Effector CD4-positive, alpha-beta T cell (primary cell): ENCODE results near the gene GCNA.
"Not testable (repeated sequence)": the region's sequence is repeated elsewhere in the genome, so short reads cannot be mapped to it uniquely, and the experiment has no call there.

Source experiments
- DNase-seq: peaks from one replicate; pipeline ENCODE4 v3.0.0-alpha.2; 2020

GCNA gene

DNA sequence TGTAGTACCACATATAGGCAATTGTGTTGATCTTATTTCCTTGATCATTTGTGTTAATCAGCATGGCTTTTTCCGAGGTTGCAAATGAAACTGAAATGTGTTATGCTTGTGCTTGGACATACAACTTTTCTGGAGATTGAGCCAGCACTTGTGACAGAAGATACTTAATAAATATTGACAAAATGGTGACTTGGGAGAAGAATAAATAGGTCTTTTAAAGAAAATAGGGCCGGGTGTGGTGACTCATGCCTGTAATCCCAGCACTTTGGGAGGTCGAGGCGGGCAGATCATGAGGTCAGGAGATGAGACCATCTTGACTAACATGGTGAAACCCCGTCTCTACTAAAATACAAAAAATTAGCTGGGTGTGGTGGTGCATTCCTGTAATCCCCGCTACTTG lies 18.5 kb upstream of the GCNA start:
- DNase-seq = not testable (repeated sequence)

DNA sequence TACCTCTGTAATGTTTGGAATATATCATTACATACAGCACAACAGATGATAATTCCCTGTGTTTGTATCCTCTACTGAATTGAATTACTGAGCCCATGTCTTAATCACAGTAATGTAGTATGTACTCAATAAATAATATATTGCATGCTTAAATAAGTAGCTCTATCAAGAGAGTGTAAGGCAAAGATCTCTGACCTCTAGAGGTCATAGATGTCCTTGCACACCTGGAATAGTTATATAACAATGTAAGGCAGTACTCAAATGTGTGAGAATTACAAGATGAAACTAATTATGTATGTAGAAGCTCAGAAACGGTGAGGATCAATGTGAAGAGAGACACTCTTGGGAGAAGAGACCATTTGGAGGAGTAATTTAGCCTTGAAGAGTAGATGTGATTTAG lies 14.3 kb upstream of the GCNA start:
- no peak for DNase-seq

DNA sequence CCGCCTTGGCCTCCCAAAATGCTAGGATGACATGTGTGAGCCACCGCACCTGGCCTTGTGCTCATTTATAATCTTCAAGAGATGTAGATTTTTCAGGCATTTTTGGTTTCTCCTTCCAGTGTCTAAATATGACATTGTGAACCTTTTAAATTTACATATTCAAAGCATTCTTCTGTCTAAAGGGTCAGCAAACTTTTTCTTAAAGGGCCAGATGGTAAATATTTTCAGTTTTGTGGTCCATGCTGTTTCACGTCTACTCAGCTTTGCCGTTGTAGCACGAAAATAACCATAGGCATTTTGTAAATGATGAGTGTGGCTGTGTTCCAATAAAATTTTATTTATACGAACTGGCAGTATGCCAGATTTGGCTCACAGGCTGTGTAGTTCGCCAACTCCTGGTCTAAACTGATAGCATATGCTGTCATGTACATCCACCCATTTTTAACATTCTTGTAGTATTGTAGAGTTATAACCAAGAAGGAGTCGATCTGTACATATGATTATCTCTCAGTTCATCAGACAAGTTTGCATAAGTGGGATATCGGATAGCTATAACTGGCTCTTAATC lies 12.7 kb upstream of the GCNA start:
- no peak for DNase-seq

DNA sequence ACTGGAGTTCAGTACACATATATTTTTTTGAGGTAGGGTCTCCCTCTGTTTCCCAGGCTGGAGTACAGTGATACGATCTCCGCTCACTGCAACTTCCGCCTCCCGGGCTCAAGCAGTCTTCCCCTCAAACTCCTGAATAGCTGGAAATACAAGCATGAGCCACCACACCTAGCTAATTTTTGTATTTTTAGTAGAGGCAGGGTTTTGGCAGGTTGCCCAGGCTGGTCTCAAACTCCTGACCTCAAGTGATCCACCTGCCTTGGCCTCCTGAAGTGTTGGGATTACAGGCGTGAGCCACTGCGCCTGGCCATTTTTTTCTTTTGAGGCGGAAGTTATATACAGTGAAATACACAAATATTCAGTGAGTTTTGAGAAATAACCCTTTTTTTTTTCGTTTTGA lies 6.8 kb upstream of the GCNA start:
- not testable (repeated sequence) for DNase-seq

DNA sequence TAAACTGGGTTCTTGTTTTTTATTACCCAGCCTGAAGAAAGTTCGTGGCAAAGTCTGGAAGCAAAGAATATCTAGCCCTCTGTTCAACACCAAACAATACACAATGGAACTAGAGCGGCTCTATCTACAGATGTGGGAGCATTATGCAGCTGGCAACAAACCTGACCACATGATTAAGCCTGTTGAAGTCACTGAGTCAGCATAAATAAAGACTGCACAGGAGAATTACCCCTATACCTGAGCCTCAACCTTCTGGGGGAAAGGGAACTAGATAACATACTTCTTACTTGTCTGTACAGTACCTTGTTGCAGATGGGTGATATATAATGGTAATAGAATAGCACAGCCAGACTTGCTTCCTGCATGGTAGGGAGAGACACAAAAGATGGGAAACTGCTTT lies 4.6 kb upstream of the GCNA start:
- DNase-seq = no peak

DNA sequence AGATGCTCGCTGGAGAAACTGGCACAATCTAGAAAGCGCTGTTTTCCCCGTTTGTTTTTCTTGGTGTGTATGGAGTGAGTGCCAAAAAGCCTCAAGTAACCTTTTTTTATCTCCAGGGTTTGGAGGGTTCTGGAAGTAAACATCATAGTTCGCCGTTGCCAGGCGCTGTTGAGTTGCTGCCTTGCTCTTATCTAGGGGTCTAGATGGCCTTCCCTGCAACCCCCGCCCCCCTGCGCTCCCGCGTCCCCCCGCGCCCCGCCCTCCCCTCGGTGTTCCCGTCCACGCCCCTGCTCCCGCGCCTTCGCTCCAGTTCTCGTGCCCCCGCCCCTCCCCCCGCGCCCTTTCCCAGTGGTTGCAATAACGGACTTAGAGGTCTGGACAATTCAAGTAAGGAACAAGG lies 555 bp upstream of the GCNA start:
- DNase-seq = no peak

GRCh38 chrX:71579136-71579989 lies 1.1 kb downstream of the GCNA start:
- DNase-seq = no peak

DNA sequence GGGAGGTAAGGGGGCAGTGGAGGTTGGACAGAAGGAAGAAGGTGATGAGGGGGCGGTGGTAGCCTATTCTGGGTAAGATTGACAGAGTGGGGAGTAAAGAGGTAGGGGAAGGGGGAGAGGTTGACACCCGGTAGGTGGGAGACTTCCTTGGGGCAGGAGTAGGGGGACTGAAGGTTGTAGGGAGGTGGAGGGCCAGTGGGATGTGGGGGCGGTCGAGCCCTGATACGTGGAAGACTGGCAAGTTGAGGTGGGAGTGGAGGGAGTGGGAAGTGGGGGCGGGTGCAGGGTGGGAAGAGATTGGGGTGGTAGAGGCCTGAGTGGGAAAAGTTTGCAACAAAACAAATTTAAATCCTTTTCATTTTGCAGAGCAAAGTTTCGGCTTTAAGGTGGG lies 1.7 kb downstream of the GCNA start:
- DNase-seq = no peak

DNA sequence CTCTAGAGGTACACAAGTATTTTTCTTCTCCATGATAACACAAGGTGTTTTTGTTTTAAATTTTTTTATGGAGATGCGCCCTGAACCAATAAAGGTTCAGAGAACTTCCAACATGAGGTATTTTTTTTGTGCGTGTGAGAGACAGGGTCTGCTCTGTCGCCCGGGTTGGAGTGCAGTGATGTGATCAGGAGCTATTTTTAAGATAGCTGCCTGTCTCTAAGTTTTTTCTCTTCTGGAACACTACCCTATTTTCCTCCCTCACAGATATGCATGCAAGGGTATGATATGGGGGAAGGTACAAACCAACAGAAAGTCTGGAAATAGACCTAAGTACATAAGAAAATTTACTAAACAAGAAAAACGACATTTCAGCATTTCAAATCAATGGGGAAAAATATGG lies 3.0 kb downstream of the GCNA start:
- DNase-seq = no peak

GRCh38 chrX:71586929-71587328 lies 8.7 kb downstream of the GCNA start:
- DNase-seq = no peak

GRCh38 chrX:71593210-71593609 lies 15.0 kb downstream of the GCNA start:
- DNase-seq = not testable (repeated sequence)

DNA sequence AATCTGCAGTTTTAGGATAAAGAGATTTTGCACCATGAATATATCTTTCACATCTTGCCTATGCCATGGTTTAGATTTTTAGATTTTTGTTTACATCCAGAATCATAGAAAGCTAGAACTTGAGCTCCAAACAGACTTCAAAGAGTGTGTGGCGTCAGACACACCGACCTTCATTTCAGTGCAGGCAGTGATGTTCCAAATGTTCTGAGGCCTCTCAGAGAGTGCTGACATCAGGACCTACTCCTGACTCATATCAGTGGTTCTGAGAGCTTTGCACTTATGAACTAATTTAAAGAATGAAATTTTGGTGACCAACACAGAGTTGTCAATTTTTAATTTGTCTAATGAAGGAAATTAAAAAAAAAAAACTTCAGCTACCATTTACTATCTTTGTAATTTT lies 21.7 kb downstream of the GCNA start:
- DNase-seq = no peak

GRCh38 chrX:71603618-71604017 lies 25.4 kb downstream of the GCNA start:
- DNase-seq = no peak

DNA sequence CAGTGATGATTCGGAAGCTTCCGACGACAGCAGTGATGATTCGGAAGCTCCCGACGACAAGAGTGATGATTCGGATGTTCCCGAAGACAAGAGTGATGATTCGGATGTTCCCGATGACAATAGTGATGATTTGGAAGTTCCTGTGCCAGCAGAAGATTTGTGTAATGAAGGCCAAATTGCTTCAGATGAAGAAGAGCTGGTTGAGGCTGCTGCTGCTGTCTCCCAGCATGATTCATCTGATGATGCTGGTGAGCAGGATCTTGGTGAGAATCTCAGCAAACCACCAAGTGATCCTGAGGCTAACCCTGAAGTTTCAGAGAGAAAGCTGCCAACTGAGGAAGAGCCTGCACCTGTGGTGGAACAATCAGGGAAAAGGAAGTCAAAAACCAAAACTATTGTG lies 25.9 kb downstream of the GCNA start:
- DNase-seq = no peak

GRCh38 chrX:71604796-71605568 lies 26.7 kb downstream of the GCNA start:
- no peak for DNase-seq

- peak; percentile 19 for DNase-seq
Measured at GRCh38 chrX:71606536-71607216, 28.4 kb downstream of the GCNA start.

- DNase-seq = no peak
Measured at GRCh38 chrX:71607488-71607887, 29.3 kb downstream of the GCNA start.

- no peak for DNase-seq
Measured at GRCh38 chrX:71609095-71609750, 31.0 kb downstream of the GCNA start.

GRCh38 chrX:71611736-71612135 lies 33.5 kb downstream of the GCNA start:
- not testable (repeated sequence) for DNase-seq

GRCh38 chrX:71612256-71612655 lies 34.0 kb downstream of the GCNA start:
- DNase-seq = no peak

DNA sequence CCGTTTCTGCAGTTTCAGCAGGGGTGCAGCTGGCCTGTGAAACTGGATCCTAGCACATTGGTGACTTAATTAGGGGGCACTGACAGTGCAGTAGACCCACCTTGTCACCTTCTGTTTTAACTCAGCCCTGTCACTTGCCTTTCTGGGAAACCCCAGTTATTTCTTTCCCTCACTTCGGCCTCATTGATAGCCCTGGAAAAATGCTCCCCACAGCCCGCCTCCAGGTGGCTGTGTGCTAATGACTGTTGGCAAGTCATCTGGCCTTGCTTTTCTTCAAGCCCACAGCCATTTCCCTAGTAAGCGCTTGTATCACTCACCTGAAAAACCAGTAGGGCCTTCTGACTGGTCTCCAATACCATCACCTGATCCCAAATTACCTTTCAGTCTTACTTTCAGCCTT lies 36.8 kb downstream of the GCNA start:
- DNase-seq = no peak

DNA sequence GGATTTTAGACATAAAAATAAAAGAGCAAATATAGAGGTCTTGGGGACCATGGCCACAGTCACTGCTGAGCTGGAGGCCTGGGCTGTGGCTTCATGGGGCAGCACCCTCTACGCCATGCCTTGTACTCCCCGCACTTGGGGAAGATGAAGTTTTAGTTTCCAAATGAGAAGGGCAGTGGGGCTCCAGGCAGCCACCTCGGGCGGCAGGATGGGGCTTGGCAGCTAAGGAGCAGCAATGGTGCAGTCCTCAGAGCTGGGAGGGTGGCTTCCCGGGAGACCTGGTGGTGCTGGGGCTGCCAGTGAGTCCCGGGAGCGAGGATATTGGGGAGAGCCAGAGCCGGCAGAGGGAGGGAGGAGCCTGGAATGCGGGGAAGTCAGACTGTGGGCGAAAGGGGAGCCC lies 37.7 kb downstream of the GCNA start:
- no peak for DNase-seq
